ENCODE measurements around the gene GPHA2. TPM values are rescaled to one million over a fixed set of nuclear protein-coding genes. Genes with fewer than 3 reads are reported as not detected.

GPHA2 gene
- total and polyA plus RNA-seq, 2 of the 13 experiments (the other 11 are each of a cell fraction or from before 2014, with no cell fraction given): 13.0 to 19.1 TPM

DNA sequence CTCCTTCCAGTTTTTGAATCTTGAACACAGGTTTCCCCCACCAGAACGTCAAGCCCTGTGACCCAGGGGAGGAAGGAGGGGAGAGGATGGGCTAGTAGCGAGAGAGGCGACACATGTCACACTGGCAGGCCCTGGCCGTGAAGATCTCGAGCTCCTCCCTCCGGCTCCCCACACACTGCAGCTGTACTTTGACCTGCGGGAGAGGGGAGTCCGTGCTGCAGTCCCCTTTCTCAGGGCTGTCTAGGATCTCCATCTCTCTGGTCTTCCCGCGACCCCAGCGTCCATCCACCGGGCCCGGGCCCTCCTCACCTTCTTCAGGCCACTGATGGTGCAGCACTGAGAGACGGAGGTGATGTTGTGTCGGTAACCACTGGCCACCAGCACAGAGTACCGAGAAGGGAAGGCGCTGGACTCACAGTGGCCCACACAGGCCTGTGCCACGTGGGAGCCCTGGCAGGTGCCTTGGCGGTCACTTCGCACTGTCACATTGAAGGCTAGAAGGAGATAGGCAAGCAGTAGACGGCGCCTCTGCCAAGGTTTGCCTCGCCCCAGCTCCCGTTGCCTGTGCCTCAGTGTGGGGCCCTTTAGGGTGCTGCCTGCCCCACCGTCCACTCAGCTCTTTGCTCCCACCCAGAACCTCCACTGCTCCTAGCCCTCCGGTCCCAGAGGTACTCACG lies 873 bp downstream of the GPHA2 start (continued):
- TF ChIP-seq STAG1 (CRISPR knock-in tag; IDR thresholded peaks at IDR 0.05): peak; percentile 57
- TF ChIP-seq ZNF501 (CRISPR knock-in tag; IDR thresholded peaks at IDR 0.05): no peak; the same call in 1 of the 2 replicates
- peak; percentile 80 for TF ChIP-seq ZSCAN25 (CRISPR knock-in tag; IDR thresholded peaks at IDR 0.05)
- no peak; the same call in 1 of the 2 replicates for TF ChIP-seq GZF1 (CRISPR knock-in tag; IDR thresholded peaks at IDR 0.05)
- peak; percentile 61; the same call in 1 of the 2 replicates for TF ChIP-seq HDAC2 (CRISPR knock-in tag; IDR thresholded peaks at IDR 0.05)
- TF ChIP-seq FOSL1 (CRISPR knock-in tag; IDR thresholded peaks at IDR 0.05; ENCODE audit: borderline replicate concordance): no peak
- TF ChIP-seq, protein P1, sequence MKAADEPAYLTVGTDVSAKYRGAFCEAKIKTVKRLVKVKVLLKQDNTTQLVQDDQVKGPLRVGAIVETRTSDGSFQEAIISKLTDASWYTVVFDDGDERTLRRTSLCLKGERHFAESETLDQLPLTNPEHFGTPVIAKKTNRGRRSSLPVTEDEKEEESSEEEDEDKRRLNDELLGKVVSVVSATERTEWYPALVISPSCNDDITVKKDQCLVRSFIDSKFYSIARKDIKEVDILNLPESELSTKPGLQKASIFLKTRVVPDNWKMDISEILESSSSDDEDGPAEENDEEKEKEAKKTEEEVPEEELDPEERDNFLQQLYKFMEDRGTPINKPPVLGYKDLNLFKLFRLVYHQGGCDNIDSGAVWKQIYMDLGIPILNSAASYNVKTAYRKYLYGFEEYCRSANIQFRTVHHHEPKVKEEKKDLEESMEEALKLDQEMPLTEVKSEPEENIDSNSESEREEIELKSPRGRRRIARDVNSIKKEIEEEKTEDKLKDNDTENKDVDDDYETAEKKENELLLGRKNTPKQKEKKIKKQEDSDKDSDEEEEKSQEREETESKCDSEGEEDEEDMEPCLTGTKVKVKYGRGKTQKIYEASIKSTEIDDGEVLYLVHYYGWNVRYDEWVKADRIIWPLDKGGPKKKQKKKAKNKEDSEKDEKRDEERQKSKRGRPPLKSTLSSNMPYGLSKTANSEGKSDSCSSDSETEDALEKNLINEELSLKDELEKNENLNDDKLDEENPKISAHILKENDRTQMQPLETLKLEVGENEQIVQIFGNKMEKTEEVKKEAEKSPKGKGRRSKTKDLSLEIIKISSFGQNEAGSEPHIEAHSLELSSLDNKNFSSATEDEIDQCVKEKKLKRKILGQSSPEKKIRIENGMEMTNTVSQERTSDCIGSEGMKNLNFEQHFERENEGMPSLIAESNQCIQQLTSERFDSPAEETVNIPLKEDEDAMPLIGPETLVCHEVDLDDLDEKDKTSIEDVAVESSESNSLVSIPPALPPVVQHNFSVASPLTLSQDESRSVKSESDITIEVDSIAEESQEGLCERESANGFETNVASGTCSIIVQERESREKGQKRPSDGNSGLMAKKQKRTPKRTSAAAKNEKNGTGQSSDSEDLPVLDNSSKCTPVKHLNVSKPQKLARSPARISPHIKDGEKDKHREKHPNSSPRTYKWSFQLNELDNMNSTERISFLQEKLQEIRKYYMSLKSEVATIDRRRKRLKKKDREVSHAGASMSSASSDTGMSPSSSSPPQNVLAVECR (CRISPR knock-in tag; IDR thresholded peaks at IDR 0.05; ENCODE audit: borderline replicate concordance): peak; percentile 58; the same call in 1 of the 2 replicates
- TF ChIP-seq XRCC5 (optimal IDR thresholded peaks at IDR 0.05; ENCODE audit: low read length): peak; percentile 35
- TF ChIP-seq, protein P2, sequence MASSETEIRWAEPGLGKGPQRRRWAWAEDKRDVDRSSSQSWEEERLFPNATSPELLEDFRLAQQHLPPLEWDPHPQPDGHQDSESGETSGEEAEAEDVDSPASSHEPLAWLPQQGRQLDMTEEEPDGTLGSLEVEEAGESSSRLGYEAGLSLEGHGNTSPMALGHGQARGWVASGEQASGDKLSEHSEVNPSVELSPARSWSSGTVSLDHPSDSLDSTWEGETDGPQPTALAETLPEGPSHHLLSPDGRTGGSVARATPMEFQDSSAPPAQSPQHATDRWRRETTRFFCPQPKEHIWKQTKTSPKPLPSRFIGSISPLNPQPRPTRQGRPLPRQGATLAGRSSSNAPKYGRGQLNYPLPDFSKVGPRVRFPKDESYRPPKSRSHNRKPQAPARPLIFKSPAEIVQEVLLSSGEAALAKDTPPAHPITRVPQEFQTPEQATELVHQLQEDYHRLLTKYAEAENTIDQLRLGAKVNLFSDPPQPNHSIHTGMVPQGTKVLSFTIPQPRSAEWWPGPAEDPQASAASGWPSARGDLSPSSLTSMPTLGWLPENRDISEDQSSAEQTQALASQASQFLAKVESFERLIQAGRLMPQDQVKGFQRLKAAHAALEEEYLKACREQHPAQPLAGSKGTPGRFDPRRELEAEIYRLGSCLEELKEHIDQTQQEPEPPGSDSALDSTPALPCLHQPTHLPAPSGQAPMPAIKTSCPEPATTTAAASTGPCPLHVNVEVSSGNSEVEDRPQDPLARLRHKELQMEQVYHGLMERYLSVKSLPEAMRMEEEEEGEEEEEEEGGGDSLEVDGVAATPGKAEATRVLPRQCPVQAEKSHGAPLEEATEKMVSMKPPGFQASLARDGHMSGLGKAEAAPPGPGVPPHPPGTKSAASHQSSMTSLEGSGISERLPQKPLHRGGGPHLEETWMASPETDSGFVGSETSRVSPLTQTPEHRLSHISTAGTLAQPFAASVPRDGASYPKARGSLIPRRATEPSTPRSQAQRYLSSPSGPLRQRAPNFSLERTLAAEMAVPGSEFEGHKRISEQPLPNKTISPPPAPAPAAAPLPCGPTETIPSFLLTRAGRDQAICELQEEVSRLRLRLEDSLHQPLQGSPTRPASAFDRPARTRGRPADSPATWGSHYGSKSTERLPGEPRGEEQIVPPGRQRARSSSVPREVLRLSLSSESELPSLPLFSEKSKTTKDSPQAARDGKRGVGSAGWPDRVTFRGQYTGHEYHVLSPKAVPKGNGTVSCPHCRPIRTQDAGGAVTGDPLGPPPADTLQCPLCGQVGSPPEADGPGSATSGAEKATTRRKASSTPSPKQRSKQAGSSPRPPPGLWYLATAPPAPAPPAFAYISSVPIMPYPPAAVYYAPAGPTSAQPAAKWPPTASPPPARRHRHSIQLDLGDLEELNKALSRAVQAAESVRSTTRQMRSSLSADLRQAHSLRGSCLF (CRISPR knock-in tag; IDR thresholded peaks at IDR 0.05; ENCODE audit: borderline replicate concordance): no peak
- no peak for TF ChIP-seq PAF1 (CRISPR knock-in tag; IDR thresholded peaks at IDR 0.05)
- no peak for TF ChIP-seq HOXA5 (CRISPR knock-in tag; IDR thresholded peaks at IDR 0.05)
- TF ChIP-seq BHLHE40 (IDR thresholded peaks at IDR 0.05; ENCODE audit: low read length): 0 out of 2 replicates have a peak, but pooled peaks have one; percentile 8
- peak; percentile 66; the same call in 1 of the 2 replicates for TF ChIP-seq TGIF2 (CRISPR knock-in tag; IDR thresholded peaks at IDR 0.05)
- TF ChIP-seq SMAD1 (CRISPR knock-in tag; IDR thresholded peaks at IDR 0.05; ENCODE audit: borderline replicate concordance, low read depth): no peak
- peak; percentile 87; the same call in 1 of the 2 replicates for TF ChIP-seq SMAD9 (CRISPR knock-in tag; IDR thresholded peaks at IDR 0.05)
- TF ChIP-seq ZBTB3 (CRISPR knock-in tag; IDR thresholded peaks at IDR 0.05; ENCODE audit: borderline replicate concordance, low read depth): 0 out of 2 replicates have a peak, but pooled peaks have one; percentile 14
- peak; percentile 45; the same call in 1 of the 2 replicates for TF ChIP-seq SIN3A (IDR thresholded peaks at IDR 0.05; ENCODE audit: borderline replicate concordance, low read depth, low read length)
- peak; percentile 19 for TF ChIP-seq TEAD3 (CRISPR knock-in tag; optimal IDR thresholded peaks at IDR 0.05; ENCODE audit: borderline replicate concordance)
- TF ChIP-seq ZNF780A (CRISPR knock-in tag; IDR thresholded peaks at IDR 0.05): no peak
- peak; percentile 93 for TF ChIP-seq HNF4A (CRISPR knock-in tag; IDR thresholded peaks at IDR 0.05)
- TF ChIP-seq MXD4 (CRISPR knock-in tag; IDR thresholded peaks at IDR 0.05): no peak; the same call in 1 of the 2 replicates
- peak; percentile 86 for TF ChIP-seq ZNF547 (CRISPR knock-in tag; IDR thresholded peaks at IDR 0.05)
- no peak for TF ChIP-seq ZKSCAN8 (CRISPR knock-in tag; IDR thresholded peaks at IDR 0.05; ENCODE audit: borderline replicate concordance)

All from HepG2 (cell line).